Skeletal muscle satellite cell (primary cell): ENCODE measurements around the gene ETV3.
"Not testable (repeated sequence)": the region's sequence is repeated elsewhere in the genome, so short reads cannot be mapped to it uniquely, and the experiment has no call there.

ENCODE experiments used
- H3K27me3 ChIP-seq: 2 replicates; pipeline ENCODE4 v1.7.0; 2013; ENCODE audit warnings: low read length; ENCODE audit not compliant: control insufficient read depth, insufficient read depth
- H3K36me3 ChIP-seq: 2 replicates; pipeline ENCODE4 v1.7.0; 2013; ENCODE audit warnings: mild to moderate bottlenecking, control low read depth, low read length; ENCODE audit not compliant: insufficient read depth
- H3K4me1 ChIP-seq: 2 replicates; pipeline ENCODE4 v1.7.0; 2013; ENCODE audit warnings: low read length; ENCODE audit not compliant: control insufficient read depth, insufficient read depth
- H3K4me2 ChIP-seq: 2 replicates; pipeline ENCODE4 v1.7.0; 2013; ENCODE audit warnings: mild to moderate bottlenecking, low read length
- H3K4me3 ChIP-seq: 2 replicates; pipeline ENCODE4 v1.7.0; 2013; ENCODE audit warnings: low read length
- H3K9ac ChIP-seq: 2 replicates; pipeline ENCODE4 v1.7.0; 2013; ENCODE audit warnings: mild to moderate bottlenecking, low read depth, low read length, moderate library complexity
- H3K9me3 ChIP-seq: replicated peaks from 2 replicates; pipeline ENCODE4 v1.7.0; 2013; ENCODE audit warnings: mild to moderate bottlenecking, control low read depth, low read length

The ETV3 gene

GRCh38 chr1:157173241-157173640 lies 35.0 kb upstream of the ETV3 start:
- H3K36me3 ChIP-seq, H3K4me1 ChIP-seq, H3K9me3 ChIP-seq, H3K9ac ChIP-seq, H3K4me3 ChIP-seq, H3K4me2 ChIP-seq: not testable (repeated sequence)
- peaks cover 73% of the 10 kb centered on the region for H3K27me3 ChIP-seq

DNA sequence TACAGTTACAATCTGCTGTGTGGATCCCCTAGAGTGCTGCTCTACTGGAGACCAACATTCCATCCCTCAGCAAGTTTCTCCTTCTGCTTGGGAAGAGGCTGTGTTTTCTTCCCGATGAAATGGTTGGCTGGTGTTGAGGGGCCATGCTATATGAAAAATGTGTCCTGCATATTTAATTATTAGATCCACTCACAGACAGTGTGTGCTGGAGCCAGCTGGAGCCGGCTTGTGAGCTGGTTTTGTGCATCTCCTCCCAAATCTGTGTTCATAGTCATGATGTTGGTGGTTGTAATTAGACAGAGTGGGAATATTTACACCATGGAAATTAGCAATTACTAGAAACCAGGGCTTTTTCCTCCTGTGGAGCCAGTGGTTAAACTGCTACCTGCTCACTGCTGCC lies 34.4 kb upstream of the ETV3 start:
- peaks cover 74% of the 10 kb centered on the region for H3K27me3 ChIP-seq
- not testable (repeated sequence) for H3K4me1 ChIP-seq, H3K9ac ChIP-seq, H3K4me2 ChIP-seq, H3K36me3 ChIP-seq, H3K4me3 ChIP-seq, H3K9me3 ChIP-seq

DNA sequence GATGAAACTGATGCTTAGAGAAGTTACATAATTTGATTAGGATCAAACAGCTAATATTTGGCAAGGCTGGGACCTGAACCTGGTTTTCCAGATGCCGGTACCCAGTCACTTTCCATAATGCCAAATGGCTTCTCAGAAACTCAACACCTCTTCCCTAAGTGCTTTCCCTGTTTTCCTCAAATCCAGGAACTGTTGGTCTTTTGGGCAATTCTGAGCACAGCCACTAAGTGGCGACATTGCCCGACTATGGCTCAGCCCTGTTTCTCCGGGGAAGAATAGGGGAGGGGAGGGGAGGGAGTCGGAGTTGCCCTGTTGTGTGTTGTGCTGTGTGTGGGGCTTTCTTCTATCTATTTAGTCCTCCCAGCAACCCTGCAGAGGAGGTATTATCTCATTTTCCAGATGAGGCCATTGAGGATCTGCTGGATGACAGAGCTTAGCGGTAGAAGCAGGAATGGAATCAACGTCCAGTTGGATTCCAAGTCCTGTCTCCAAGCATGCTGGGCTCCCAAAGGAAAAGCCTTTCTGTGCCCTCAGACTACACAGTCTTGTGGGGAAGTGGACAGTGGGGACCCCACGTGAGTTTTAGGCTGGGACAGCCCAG lies 33.8 kb upstream of the ETV3 start:
- H3K4me1 ChIP-seq, H3K4me2 ChIP-seq, H3K9ac ChIP-seq, H3K36me3 ChIP-seq, H3K9me3 ChIP-seq, H3K4me3 ChIP-seq: not testable (repeated sequence)
- H3K27me3 ChIP-seq = peaks cover 74% of the 10 kb centered on the region

DNA sequence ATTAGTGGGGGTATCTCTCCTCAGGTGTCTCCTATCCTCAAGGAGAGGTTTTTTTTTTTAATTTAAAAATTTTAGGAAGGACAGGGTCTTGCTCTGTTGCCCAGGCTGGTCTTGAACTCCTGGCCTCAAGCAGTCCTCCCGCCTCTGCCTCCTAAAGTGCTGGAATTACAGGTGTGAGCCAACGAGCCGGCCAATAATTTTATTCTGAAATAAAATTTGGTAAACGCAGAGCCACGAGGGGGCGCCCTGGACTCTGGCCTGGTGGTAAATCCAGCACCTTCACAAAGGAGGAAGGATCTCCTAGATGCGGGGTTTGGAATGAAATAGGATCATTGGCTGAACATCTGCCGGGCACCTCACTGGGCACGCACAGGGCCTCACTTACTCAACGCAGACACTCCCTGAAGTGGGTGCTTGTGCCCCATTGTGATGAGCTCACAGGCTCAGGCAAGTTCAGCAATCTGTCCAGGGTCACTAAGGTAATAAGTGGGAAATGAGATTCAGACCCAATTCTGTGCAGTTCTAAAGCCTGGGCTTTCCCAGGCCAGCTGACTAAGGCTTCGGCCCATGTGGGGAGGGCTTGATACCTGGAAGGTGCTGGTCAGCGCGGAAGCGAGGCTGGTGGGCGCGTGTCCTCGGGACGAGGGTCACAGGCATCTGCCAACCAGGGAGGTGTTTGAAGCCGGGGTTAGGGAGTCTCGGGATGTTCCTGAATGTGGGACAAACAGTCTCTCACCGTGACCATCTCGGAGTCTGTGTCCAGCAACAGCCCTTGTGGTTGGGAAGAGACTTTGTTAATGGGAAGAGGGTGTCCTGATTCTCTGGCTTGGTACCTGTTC lies 32.7 kb upstream of the ETV3 start:
- Histone ChIP-seq H3K9ac (no peak overlapping the region), H3K4me1 (no peaks in the 10 kb centered on the region), H3K9me3 (no peaks in the 10 kb centered on the region), H3K36me3 (no peaks in the 10 kb centered on the region), H3K27me3 (peaks cover 74% of the 10 kb centered on the region), H3K4me3 (no peak overlapping the region), H3K4me2 (no peak overlapping the region)

GRCh38 chr1:157168015-157168414 lies 29.8 kb upstream of the ETV3 start:
- H3K4me3 ChIP-seq = no peak overlapping the region
- H3K9ac ChIP-seq = no peak overlapping the region
- H3K4me2 ChIP-seq = no peak overlapping the region

GRCh38 chr1:157167437-157167836 lies 29.2 kb upstream of the ETV3 start:
- Histone ChIP-seq H3K4me1 (no peaks in the 10 kb centered on the region), H3K4me3 (no peak overlapping the region), H3K9ac (no peak overlapping the region), H3K9me3 (no peaks in the 10 kb centered on the region), H3K4me2 (no peak overlapping the region), H3K36me3 (no peaks in the 10 kb centered on the region), H3K27me3 (peaks cover 67% of the 10 kb centered on the region)

More at GRCh38 chr1:157168015-157168414, 29.8 kb upstream of the ETV3 start:
- no peaks in the 10 kb centered on the region for H3K4me1 ChIP-seq
- no peaks in the 10 kb centered on the region for H3K9me3 ChIP-seq
- peaks cover 72% of the 10 kb centered on the region for H3K27me3 ChIP-seq
- no peaks in the 10 kb centered on the region for H3K36me3 ChIP-seq

DNA sequence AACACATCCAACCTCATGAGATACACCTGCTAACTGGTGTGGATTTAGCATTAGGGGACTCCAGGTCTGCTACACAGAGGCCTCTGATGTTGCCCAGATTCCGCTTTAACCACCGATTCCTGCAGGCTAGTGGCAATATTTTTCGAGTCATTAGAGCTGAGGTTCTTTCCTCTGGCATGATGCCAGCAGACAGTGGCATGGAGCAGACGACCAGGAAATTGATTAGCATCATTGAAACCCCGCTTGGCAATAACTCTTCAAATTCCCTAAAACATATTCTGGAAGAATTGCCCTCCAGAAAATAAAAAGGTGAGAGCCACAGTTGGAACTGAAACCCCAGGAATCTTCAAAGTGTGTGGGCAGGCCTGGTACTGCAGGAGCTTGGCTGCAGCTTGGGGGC lies 28.4 kb upstream of the ETV3 start:
- no peaks in the 10 kb centered on the region for H3K36me3 ChIP-seq
- no peaks in the 10 kb centered on the region for H3K4me1 ChIP-seq
- no peak overlapping the region for H3K4me3 ChIP-seq
- no peak overlapping the region for H3K9ac ChIP-seq
- peaks cover 64% of the 10 kb centered on the region for H3K27me3 ChIP-seq
- H3K9me3 ChIP-seq = no peaks in the 10 kb centered on the region
- no peak overlapping the region for H3K4me2 ChIP-seq

DNA sequence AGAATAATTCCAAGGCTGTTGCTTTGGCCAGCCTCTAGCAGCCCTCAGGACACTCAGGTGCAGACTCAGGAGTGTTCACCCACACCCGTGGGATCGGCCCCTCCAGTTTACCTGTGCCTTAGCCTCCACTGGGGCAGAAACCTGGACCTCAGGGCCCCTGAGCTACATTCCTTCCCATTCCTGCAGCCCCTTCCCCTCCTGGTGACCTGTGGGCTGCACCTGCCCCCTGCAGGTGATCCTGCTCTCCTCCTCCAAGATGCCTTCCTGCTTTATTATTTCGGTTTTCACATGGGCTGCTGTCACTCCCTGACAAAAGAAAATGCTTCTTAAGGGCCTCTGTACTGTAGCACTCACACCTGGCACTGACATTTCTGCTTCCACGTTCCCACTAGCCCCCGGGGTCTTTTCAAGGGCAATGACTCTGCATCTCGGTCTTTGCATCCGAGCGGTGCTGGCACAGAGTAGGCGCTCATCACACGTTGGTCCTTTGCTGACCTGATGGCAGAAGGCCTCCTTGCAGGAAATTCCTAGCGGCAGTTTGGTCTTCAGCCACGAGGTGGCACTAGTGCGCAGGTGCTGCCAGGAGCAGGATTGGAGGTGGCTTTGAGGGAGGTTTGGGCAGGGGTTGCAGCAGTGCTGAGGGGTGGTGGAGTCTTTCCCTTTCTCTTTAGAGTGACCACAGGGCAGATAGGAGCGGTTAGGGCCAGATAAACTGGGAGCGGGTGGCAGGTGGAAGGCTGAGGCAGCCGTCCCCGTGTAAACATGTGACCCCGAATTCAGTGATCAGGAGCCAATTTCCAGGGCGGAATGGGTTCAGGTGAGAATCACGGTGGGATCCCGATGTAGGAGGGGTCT lies 25.3 kb upstream of the ETV3 start:
- H3K9me3 ChIP-seq = no peaks in the 10 kb centered on the region
- peaks cover 62% of the 10 kb centered on the region for H3K27me3 ChIP-seq
- H3K4me3 ChIP-seq = no peak overlapping the region
- H3K4me2 ChIP-seq = peak overlapping the region; percentile 59
- no peak overlapping the region for H3K9ac ChIP-seq
- no peaks in the 10 kb centered on the region for H3K4me1 ChIP-seq
- H3K36me3 ChIP-seq = no peaks in the 10 kb centered on the region

DNA sequence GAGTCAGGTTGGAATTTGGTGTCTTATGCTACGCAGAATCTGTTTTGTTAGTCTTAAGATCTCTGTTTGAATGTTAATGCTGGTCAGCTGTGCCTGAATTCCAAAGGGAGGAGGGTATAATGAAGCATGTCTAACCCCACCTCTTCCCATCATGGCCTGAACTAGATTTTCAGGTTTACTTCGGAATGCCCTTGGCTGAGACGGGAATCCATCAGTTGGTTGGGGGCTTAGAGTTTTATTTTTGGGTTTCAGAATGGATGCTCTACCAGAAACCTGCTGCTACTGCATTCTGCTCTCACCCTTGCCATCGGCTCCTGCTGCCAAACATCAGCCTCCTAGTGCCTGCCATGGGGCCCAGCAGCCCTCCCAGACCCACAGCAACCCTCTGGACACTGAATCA lies 24.1 kb upstream of the ETV3 start:
- Histone ChIP-seq H3K4me2 (no peak overlapping the region), H3K9me3 (no peaks in the 10 kb centered on the region), H3K36me3 (no peaks in the 10 kb centered on the region), H3K9ac (no peak overlapping the region), H3K4me1 (peaks cover 4% of the 10 kb centered on the region), H3K4me3 (no peak overlapping the region), H3K27me3 (peaks cover 57% of the 10 kb centered on the region)

GRCh38 chr1:157161901-157162300 lies 23.7 kb upstream of the ETV3 start:
- Histone ChIP-seq H3K9me3 (no peaks in the 10 kb centered on the region), H3K9ac (no peak overlapping the region), H3K4me1 (peaks cover 4% of the 10 kb centered on the region), H3K27me3 (peaks cover 52% of the 10 kb centered on the region), H3K4me2 (no peak overlapping the region), H3K36me3 (no peaks in the 10 kb centered on the region), H3K4me3 (no peak overlapping the region)

DNA sequence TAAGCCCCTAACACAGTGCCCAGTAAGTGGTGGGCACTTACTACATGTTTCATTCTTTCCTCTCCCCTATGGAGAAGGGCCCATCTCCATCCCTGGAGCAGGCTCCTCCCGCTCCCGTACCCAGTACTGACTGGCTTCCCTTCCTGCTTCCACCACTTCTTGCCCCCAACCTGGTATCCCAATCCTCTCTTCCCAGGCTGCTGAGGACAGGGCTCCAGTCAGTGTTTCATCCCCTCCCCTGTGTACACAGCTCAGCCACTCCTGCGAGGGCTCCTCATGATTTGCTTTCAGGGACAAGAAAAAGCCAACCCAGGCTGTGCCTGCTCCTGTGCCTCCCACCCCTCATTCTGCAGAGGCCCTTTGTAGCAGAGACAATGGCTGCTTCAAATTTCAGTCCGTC lies 20.8 kb upstream of the ETV3 start:
- peaks cover 7% of the 10 kb centered on the region for H3K4me1 ChIP-seq
- peaks cover 32% of the 10 kb centered on the region for H3K27me3 ChIP-seq

More for the DNA sequence above, 20.8 kb upstream of the ETV3 start:
- Histone ChIP-seq H3K4me2 (no peak overlapping the region), H3K9ac (no peak overlapping the region), H3K4me3 (no peak overlapping the region), H3K9me3 (no peaks in the 10 kb centered on the region), H3K36me3 (no peaks in the 10 kb centered on the region)
